IMR-90 (cell line): ENCODE data around the gene CYFIP1. TPM values are rescaled to one million over a fixed set of nuclear protein-coding genes. Genes with fewer than 3 reads are reported as not detected.

Experiments used
- ATAC-seq: fragments of 200-7000 bp; cut with Tn5 transposase; 2 replicates; pipeline ENCODE4 v1.9.1; 2020; ENCODE audit warnings: low read depth, mild to moderate bottlenecking, moderate library complexity
- BruUV-seq: library from RNA; stranded (reverse); fragments of 400-500 nt; replicated peaks from 2 replicates; lab custom pipeline; 2021; lab: Mats Ljungman, UMichigan
- CTCF ChIA-PET: fragments of 300-600 bp; formaldehyde crosslinking; extraction: SDS; loops from one replicate; lab custom pipeline; 2021; ENCODE audit warnings: antibody characterized with exemption; lab: Yijun Ruan, JAX
- POLR2A ChIA-PET: fragments of 300-600 bp; sonication (Branson Sonifier 250); formaldehyde crosslinking; loops from one replicate; lab custom pipeline; 2022; ENCODE audit warnings: antibody characterized with exemption; ENCODE audit not compliant: unreplicated experiment; lab: Charles Lee
- DNase-seq: peaks from one replicate; pipeline ENCODE4 v3.0.0; 2013
- H2AFZ ChIP-seq: replicated peaks from 2 replicates; pipeline ENCODE3; 2013; ENCODE audit warnings: low read length, mild to moderate bottlenecking; ENCODE audit not compliant: poor library complexity
- H2AK5ac ChIP-seq: 2 replicates; pipeline ENCODE4 v1.6.1; 2013; ENCODE audit warnings: low read depth, low read length, inconsistent platforms
- H2AK9ac ChIP-seq: replicated peaks from 2 replicates; pipeline ENCODE3; 2013; ENCODE audit warnings: mild to moderate bottlenecking, low read depth, low read length, moderate library complexity; ENCODE audit not compliant: poor library complexity
- H2BK120ac ChIP-seq: 2 replicates; pipeline ENCODE4 v1.6.1; 2013; ENCODE audit warnings: low read depth, low read length, inconsistent platforms
- H2BK15ac ChIP-seq: 3 replicates; pipeline ENCODE4 v1.6.1; 2013; ENCODE audit warnings: low read depth, low read length, inconsistent platforms
- H2BK20ac ChIP-seq: 2 replicates; pipeline ENCODE4 v1.6.1; 2013; ENCODE audit warnings: low read depth, mild to moderate bottlenecking, inconsistent platforms, low read length, moderate library complexity
- H2BK5ac ChIP-seq: 2 replicates; pipeline ENCODE4 v1.6.1; 2013; ENCODE audit warnings: mild to moderate bottlenecking, low read depth, low read length, inconsistent platforms; ENCODE audit not compliant: poor library complexity, severe bottlenecking
- H3K14ac ChIP-seq: replicated peaks from 2 replicates; pipeline ENCODE4 v1.6.1; 2013; ENCODE audit warnings: low read depth, low read length, inconsistent platforms
- H3K18ac ChIP-seq: 2 replicates; pipeline ENCODE4 v1.6.1; 2013; ENCODE audit warnings: low read depth, low read length, control low read depth
- H3K23ac ChIP-seq: 2 replicates; pipeline ENCODE4 v1.6.1; 2013; ENCODE audit warnings: low read depth, low read length, inconsistent platforms
- H3K27ac ChIP-seq: 2 replicates; pipeline ENCODE4 v1.5.1; 2013; ENCODE audit warnings: mild to moderate bottlenecking, control low read depth, low read length; ENCODE audit not compliant: insufficient read depth
- H3K27me3 ChIP-seq: 2 replicates; pipeline ENCODE4 v1.6.1; 2013; ENCODE audit warnings: low read length; ENCODE audit not compliant: control insufficient read depth, insufficient read depth
- H3K36me3 ChIP-seq: 2 replicates; pipeline ENCODE4 v1.6.1; 2013; ENCODE audit warnings: low read length, mixed read lengths; ENCODE audit not compliant: control insufficient read depth, insufficient read depth
- H3K4ac ChIP-seq: 2 replicates; pipeline ENCODE4 v1.6.1; 2013; ENCODE audit warnings: low read depth, low read length, inconsistent platforms
- H3K4me1 ChIP-seq: 2 replicates; pipeline ENCODE4 v1.6.1; 2013; ENCODE audit warnings: low read length, mixed read lengths; ENCODE audit not compliant: control insufficient read depth, insufficient read depth
- H3K4me2 ChIP-seq: 2 replicates; pipeline ENCODE4 v1.6.1; 2013; ENCODE audit warnings: low read depth, mild to moderate bottlenecking, control low read depth, low read length, moderate library complexity
- H3K4me3 ChIP-seq: 2 replicates; pipeline ENCODE4 v1.5.1; 2013; ENCODE audit warnings: low read depth, mild to moderate bottlenecking, control low read depth, low read length, moderate library complexity; ENCODE audit not compliant: insufficient read depth
- H3K56ac ChIP-seq: 2 replicates; pipeline ENCODE4 v1.6.1; 2013; ENCODE audit warnings: low read length, inconsistent platforms; ENCODE audit not compliant: insufficient read depth; ENCODE audit errors: extremely low read depth
- H3K79me1 ChIP-seq, 2 experiments: 2 replicates each; pipeline ENCODE4 v1.6.1; 2013; ENCODE audit warnings: low read length in 2 of 2, inconsistent platforms in 1 of 2, low read depth in 1 of 2
- H3K9ac ChIP-seq: 2 replicates; pipeline ENCODE4 v1.6.1; 2013; ENCODE audit warnings: low read depth, low read length, control low read depth
- H3K9me1 ChIP-seq: 2 replicates; pipeline ENCODE4 v1.6.1; 2013; ENCODE audit warnings: low read length, inconsistent platforms; ENCODE audit not compliant: insufficient read depth
- H3K9me3 ChIP-seq: 2 replicates; pipeline ENCODE4 v1.6.1; 2013; ENCODE audit warnings: low read length; ENCODE audit not compliant: control insufficient read depth, insufficient read depth
- H4K20me1 ChIP-seq: 2 replicates; pipeline ENCODE4 v1.6.1; 2013; ENCODE audit warnings: low read length, inconsistent platforms; ENCODE audit not compliant: insufficient read depth
- H4K5ac ChIP-seq: 2 replicates; pipeline ENCODE4 v1.6.1; 2013; ENCODE audit warnings: mild to moderate bottlenecking, low read depth, low read length, control low read depth
- H4K8ac ChIP-seq, 2 experiments: 2 replicates each; pipeline ENCODE4 v1.6.1; 2013; ENCODE audit warnings: low read depth in 2 of 2, low read length in 2 of 2, control low read depth in 1 of 2, inconsistent platforms in 1 of 2
- H4K91ac ChIP-seq: 2 replicates; pipeline ENCODE4 v1.6.1; 2013; ENCODE audit warnings: low read depth, low read length, inconsistent platforms; ENCODE audit not compliant: insufficient read depth
- BHLHE40 ChIP-seq: fragments of 150-350 bp; IDR thresholded peaks from 2 replicates; pipeline ENCODE4 v1.6.1; 2016; ENCODE audit warnings: mild to moderate bottlenecking, low read depth, low read length
- FOS ChIP-seq: fragments of 150-350 bp; IDR thresholded peaks from 2 replicates; pipeline ENCODE4 v1.6.1; 2016; ENCODE audit warnings: low read depth, low read length
- MAFK ChIP-seq: IDR thresholded peaks from 2 replicates; pipeline ENCODE4 v1.6.1; 2012; ENCODE audit warnings: low read depth, low read length, improper control_type of control experiment
- MXI1 ChIP-seq: IDR thresholded peaks from 2 replicates; pipeline ENCODE4 v1.6.1; 2012; ENCODE audit warnings: low read depth, mild to moderate bottlenecking, low read length, moderate library complexity, borderline replicate concordance
- NFE2L2 ChIP-seq: fragments of 150-350 bp; IDR thresholded peaks from 2 replicates; pipeline ENCODE4 v1.6.1; 2016; ENCODE audit warnings: low read depth, mild to moderate bottlenecking, low read length
- RAD21 ChIP-seq: IDR thresholded peaks from 2 replicates; pipeline ENCODE4 v1.6.1; 2012; ENCODE audit warnings: low read length, improper control_type of control experiment
- RCOR1 ChIP-seq: IDR thresholded peaks from 2 replicates; pipeline ENCODE4 v1.6.1; 2012; ENCODE audit warnings: mild to moderate bottlenecking, low read length, improper control_type of control experiment; ENCODE audit not compliant: insufficient replicate concordance
- SMC3 ChIP-seq: fragments of 150-350 bp; IDR thresholded peaks from 2 replicates; pipeline ENCODE4 v1.6.1; 2016; ENCODE audit warnings: low read depth, mild to moderate bottlenecking, antibody characterized with exemption, low read length, moderate library complexity
- WGBS, 2 experiments: methylation state at CpG; one replicate each; pipeline versions ENCODE4 v1.1.5 to v1.1.7; 2013; ENCODE audit warnings: missing lambda C conversion rate in 2 of 2; ENCODE audit not compliant: insufficient read length in 1 of 2; ENCODE audit errors: extremely low coverage in 2 of 2; 5-methylcytosine and 5-hydroxymethylcytosine counted together
- dilution Hi-C: fragments of 300-500 bp; cut with HindIII; formaldehyde crosslinking; loops from one replicate; pipeline ENCODE4 v1.14.3; 2018; ENCODE audit warnings: low sequenced_read_pairs; ENCODE audit not compliant: unreplicated experiment
- in situ Hi-C: fragments of 300-500 bp; cut with MboI; formaldehyde crosslinking; loops from 3 replicates; pipeline ENCODE4 v1.14.3; 2019; ENCODE audit warnings: low sequenced_read_pairs, inconsistent platforms, mixed read lengths
- intact Hi-C: fragments of 100-400 bp; cut with micrococcal nuclease; formaldehyde crosslinking; loops from 2 replicates; pipeline ENCODE4 v1.10.0; 2022
- polyA plus RNA-seq, 3 experiments: library from polyadenylated mRNA; depleted of rRNA; stranded (reverse); fragments of >200 nt; gene quantifications; 2 replicates each; pipeline ENCODE4 v1.2.3, GENCODE V29; 2012; ENCODE audit warnings: low replicate concordance in 1 of 3
- total RNA-seq: library from RNA; depleted of rRNA; stranded (reverse); fragments of >200 nt; gene quantifications from 2 replicates; pipeline ENCODE4 v1.2.3, GENCODE V29; 2012
- TF ChIP-seq, protein P1 (sequence below): fragments of 150-350 bp; IDR thresholded peaks from 2 replicates; pipeline ENCODE4 v1.6.1; 2017; ENCODE audit warnings: mild to moderate bottlenecking, antibody characterized with exemption, low read length, low read depth

Gene CYFIP1
- total and polyA plus RNA-seq, 2 of the 4 experiments (the other 2 are of a cell fraction), result 58.4 to 163 TPM

DNA sequence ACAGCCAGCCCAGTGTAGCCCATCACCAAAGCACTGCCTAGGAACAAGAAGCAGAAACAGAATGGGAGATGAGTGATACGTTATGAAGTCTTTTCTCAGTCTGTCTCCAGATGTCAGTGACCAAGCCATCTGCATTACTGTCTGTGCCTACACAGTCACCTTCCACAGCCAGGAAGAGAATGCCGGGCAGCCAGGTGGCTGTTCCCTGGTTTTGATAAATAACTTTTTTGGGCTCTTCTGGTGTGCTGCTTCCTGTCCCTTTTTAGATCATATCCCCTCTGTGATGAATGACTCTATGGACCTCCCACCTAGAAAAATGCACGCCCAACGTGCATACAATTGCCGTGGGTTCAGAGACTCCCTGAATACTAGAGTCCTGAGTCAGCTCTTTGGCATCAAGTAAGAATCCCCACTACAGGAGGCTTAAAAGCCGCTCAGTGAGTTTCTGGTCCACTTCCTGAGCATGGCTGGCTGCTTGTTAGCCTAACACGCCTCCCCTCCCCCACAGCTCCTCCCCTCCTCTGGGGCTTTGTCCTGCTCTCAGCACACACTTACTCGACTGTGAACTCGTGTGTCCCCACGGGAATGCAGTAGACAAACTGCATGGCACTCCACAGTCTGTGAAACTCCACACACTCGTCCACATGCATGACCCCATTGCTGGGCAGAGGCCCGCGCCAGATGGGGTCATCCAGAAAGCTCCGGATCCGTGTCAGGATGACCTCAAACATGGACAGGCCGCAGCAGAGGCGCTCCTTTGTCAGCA, 107.0 kb downstream of the CYFIP1 start:
- ATAC-seq (peak; percentile 86), DNase-seq (peak; percentile 92)
- peak overlapping the region; percentile 66 for H2BK120ac ChIP-seq
- H4K20me1 ChIP-seq, result peaks cover 21% of the 10 kb centered on the region; the same call in 1 of the 2 replicates
- H3K14ac ChIP-seq, result peak overlapping the region; percentile 89
- peak overlapping the region; percentile 74 for H2BK5ac ChIP-seq
- no peaks in the 10 kb centered on the region for H3K27me3 ChIP-seq
- in situ Hi-C loops, result no loop called here
- peak overlapping the region; percentile 12 for H3K18ac ChIP-seq
- H2BK20ac ChIP-seq, result peak overlapping the region; percentile 69; the same call in 1 of the 2 replicates
- peak overlapping the region; percentile 84 for H3K4ac ChIP-seq
- peak overlapping the region; percentile 96 for H2AK9ac ChIP-seq
- peak overlapping the region; percentile 1; the same call in 1 of the 3 replicates for H2BK15ac ChIP-seq
- H2AK5ac ChIP-seq, result peak overlapping the region; percentile 97
- H3K9ac ChIP-seq, result no peak overlapping the region
- H3K4me3 ChIP-seq, result no peak overlapping the region
- dilution Hi-C loops, result no loop called here
- H3K27ac ChIP-seq, result peak overlapping the region; percentile 78
- peak overlapping the region; percentile 19; the same call in 1 of the 2 replicates for H3K4me2 ChIP-seq
- peak overlapping the region; percentile 84 for H3K23ac ChIP-seq
- intact Hi-C loops, result no loop called here
- ChIA-PET POLR2A (no interaction called here), CTCF (no interaction called here)
- H3K36me3 ChIP-seq, result peaks cover 61% of the 10 kb centered on the region
- WGBS, 2 experiments, result 64% methylated on average over 13 of the region's 17 CpGs; no CpG with 5 or more reads in 1 of the 2 experiments
- H4K5ac ChIP-seq, result peak overlapping the region; percentile 6
- peak overlapping the region; percentile 82 for H2AFZ ChIP-seq
- H3K56ac ChIP-seq, result peak overlapping the region; percentile 47; the same call in 1 of the 2 replicates
- TF ChIP-seq MXI1 (no peak), BHLHE40 (no peak), RAD21 (no peak), MAFK (peak; percentile 84), SMC3 (no peak), FOS (0 out of 2 replicates have a peak, but pooled peaks have one; percentile 13), NFE2L2 (no peak), RCOR1 (no peak)
- TF ChIP-seq, protein P1, sequence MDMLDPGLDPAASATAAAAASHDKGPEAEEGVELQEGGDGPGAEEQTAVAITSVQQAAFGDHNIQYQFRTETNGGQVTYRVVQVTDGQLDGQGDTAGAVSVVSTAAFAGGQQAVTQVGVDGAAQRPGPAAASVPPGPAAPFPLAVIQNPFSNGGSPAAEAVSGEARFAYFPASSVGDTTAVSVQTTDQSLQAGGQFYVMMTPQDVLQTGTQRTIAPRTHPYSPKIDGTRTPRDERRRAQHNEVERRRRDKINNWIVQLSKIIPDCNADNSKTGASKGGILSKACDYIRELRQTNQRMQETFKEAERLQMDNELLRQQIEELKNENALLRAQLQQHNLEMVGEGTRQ, result no peak
- H3K9me3 ChIP-seq, result peaks cover 3% of the 10 kb centered on the region; the same call in 1 of the 2 replicates
- no TSS peak for BruUV-seq
- H4K8ac ChIP-seq, result peak overlapping the region in 1 of 2 experiments; percentile 84; a peak in 2 of 4 replicates
- H4K91ac ChIP-seq, result peak overlapping the region; percentile 40
- H3K9me1 ChIP-seq, result peaks cover 35% of the 10 kb centered on the region
- H3K79me1 ChIP-seq, result peaks cover 16 to 48% of the 10 kb centered on the region in 2 experiments
- peaks cover 10% of the 10 kb centered on the region for H3K4me1 ChIP-seq
